Ishikawa (cell line): Measurements from ENCODE around the gene LCE3B.

Source experiments
- CEBPB ChIP-seq: IDR thresholded peaks from 2 replicates; pipeline ENCODE4 v1.6.1; 2012
- CREB1 ChIP-seq: IDR thresholded peaks from 2 replicates; pipeline ENCODE4 v1.6.1; 2012; ENCODE audit warnings: low read depth
- EGR1 ChIP-seq: IDR thresholded peaks from 2 replicates; pipeline ENCODE4 v1.6.1; 2012
- EP300 ChIP-seq: IDR thresholded peaks from 2 replicates; pipeline ENCODE4 v1.6.1; 2012; ENCODE audit warnings: borderline replicate concordance
- FOXM1 ChIP-seq: IDR thresholded peaks from 2 replicates; pipeline ENCODE4 v1.6.1; 2012; ENCODE audit warnings: low read depth, borderline replicate concordance
- NFIC ChIP-seq: IDR thresholded peaks from 2 replicates; pipeline ENCODE4 v1.6.1; 2012
- RAD21 ChIP-seq: IDR thresholded peaks from 2 replicates; pipeline ENCODE4 v1.6.1; 2012; ENCODE audit warnings: low read depth
- REST ChIP-seq: IDR thresholded peaks from 2 replicates; pipeline ENCODE4 v1.6.1; 2012; ENCODE audit warnings: low read depth, mild to moderate bottlenecking
- TAF1 ChIP-seq: IDR thresholded peaks from 2 replicates; pipeline ENCODE4 v1.6.1; 2012; ENCODE audit warnings: low read depth, mild to moderate bottlenecking
- TCF12 ChIP-seq: IDR thresholded peaks from 2 replicates; pipeline ENCODE4 v1.6.1; 2012; ENCODE audit warnings: low read depth
- TEAD4 ChIP-seq: IDR thresholded peaks from 2 replicates; pipeline ENCODE4 v1.6.1; 2012
- USF1 ChIP-seq: IDR thresholded peaks from 2 replicates; pipeline ENCODE4 v1.6.1; 2012
- YY1 ChIP-seq: IDR thresholded peaks from 2 replicates; pipeline ENCODE4 v1.6.1; 2012; ENCODE audit warnings: low read depth
- ZBTB7A ChIP-seq: IDR thresholded peaks from 2 replicates; pipeline ENCODE4 v1.6.1; 2012; ENCODE audit warnings: low read depth
- TF ChIP-seq, protein P1 (sequence below): IDR thresholded peaks from 2 replicates; pipeline ENCODE4 v1.6.1; 2012

LCE3B gene

DNA sequence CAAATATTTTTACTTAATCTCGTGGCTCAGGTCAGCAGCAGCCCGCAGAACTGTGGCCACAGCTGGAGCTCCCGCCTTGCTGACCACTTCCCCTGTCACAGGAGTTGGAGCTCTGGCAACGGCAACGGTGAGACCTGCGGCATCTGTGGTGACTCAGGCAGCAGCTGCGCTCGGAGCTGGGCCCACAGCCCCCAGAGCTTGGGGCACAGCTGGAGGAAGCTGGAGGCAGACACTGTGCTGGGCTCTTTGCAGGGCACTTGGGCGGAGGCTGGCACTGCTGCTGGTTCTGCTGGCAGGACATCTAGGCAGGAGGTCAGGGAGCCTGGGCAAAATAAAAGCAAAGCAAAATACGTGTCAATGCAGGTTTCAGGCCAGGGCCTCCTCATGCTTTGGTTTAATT, 9.2 kb downstream of the LCE3B start, which contains the start of gene LCE3A:
Gene LCE3A, minus strand, starts transcription at position 301 of the 400 bp plus-strand sequence. Its CDS starts 0 bp downstream, at position 301.
- TF ChIP-seq TEAD4 (no peak), RAD21 (no peak), YY1 (no peak), FOXM1 (no peak), NFIC (no peak), CREB1 (no peak), USF1 (no peak), TCF12 (no peak), EP300 (no peak), REST (no peak), CEBPB (no peak), ZBTB7A (no peak), EGR1 (no peak), TAF1 (no peak)
- TF ChIP-seq, protein P1, sequence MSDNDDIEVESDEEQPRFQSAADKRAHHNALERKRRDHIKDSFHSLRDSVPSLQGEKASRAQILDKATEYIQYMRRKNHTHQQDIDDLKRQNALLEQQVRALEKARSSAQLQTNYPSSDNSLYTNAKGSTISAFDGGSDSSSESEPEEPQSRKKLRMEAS = no peak

DNA sequence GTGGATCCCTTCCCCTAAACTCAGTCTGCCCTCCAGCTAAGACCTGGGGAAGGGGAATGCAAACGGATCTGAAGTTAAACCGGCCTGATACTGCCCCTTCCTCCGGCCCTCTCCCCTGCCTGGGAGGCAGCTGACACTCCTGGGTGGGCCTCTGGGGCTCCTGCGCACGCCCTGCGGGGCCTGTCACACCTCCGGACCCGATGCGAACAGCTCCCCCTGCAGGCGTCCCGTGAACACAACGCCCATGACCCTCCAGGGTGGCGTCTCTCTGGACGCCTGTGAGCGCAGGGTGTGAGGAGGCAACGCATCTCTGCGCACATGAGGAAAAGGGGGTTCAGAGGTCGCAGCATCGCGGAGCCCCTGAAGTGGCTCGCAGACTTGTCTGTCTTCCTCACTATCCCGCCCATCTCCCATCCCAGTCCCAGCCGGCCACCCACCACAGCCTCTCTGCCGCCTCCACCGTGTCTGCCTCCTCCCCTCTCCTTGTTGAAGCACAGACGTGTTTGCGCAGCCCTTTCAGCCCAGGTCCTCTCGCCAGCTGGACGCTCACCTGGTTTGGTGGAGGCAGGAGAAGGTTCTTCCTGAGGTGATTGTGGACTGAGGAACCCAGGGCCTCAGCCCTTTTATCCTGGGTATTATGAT, 9.7 kb downstream of the LCE3B start:
- TF ChIP-seq, protein P1 = no peak
- TF ChIP-seq EGR1 (no peak), CEBPB (no peak), USF1 (no peak), NFIC (no peak), EP300 (no peak), ZBTB7A (no peak), TAF1 (no peak), TCF12 (no peak), REST (no peak), RAD21 (no peak), CREB1 (no peak), TEAD4 (no peak), YY1 (no peak)

- TF ChIP-seq EGR1 = no peak
- no peak for TF ChIP-seq FOXM1
- TF ChIP-seq RAD21 = no peak
- TF ChIP-seq TCF12 = no peak
- TF ChIP-seq ZBTB7A = no peak
- no peak for TF ChIP-seq CEBPB
- TF ChIP-seq REST = no peak
- no peak for TF ChIP-seq NFIC
- TF ChIP-seq, protein P1 = no peak
- no peak for TF ChIP-seq USF1
- no peak for TF ChIP-seq TAF1
- no peak for TF ChIP-seq TEAD4
- no peak for TF ChIP-seq EP300
- TF ChIP-seq CREB1 = no peak
- TF ChIP-seq YY1 = no peak
Observed at GRCh38 chr1:152626744-152627143, 13.1 kb downstream of the LCE3B start.

DNA sequence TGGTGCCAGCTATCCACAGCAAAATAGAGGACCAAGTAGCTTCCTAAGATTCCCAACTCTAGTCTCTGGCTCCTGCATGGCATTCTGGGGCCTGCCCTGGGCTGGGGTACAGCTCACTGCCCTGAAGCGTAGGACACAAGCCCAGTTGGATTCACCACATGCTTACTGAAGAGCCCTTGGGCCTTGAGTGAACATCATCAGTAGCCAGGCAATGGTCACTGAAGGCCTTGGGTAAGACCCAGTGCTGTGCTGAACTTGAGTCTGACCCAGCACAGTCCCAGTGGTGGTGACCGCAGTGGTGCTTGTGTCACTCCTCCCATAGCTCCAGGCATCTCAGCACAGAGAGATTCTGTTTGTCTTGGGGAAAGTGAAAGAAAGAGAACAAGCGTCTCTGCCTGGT, 17.0 kb downstream of the LCE3B start:
- TF ChIP-seq REST (no peak), TEAD4 (no peak), TCF12 (no peak), ZBTB7A (no peak), RAD21 (no peak), YY1 (no peak), NFIC (no peak), FOXM1 (no peak), CREB1 (no peak)
- TF ChIP-seq, protein P1 = no peak
